HUES6 (cell line): ENCODE data around the gene DTX1.

Source experiments
- H3K27ac ChIP-seq: 2 replicates; pipeline ENCODE4 v1.7.0; 2013; ENCODE audit warnings: low read depth, mild to moderate bottlenecking, low read length, inconsistent platforms
- H3K27me3 ChIP-seq: 2 replicates; pipeline ENCODE4 v1.6.1; 2013; ENCODE audit warnings: low read length; ENCODE audit not compliant: control insufficient read depth, insufficient read depth
- H3K36me3 ChIP-seq: 2 replicates; pipeline ENCODE4 v1.6.1; 2013; ENCODE audit warnings: low read length; ENCODE audit not compliant: control insufficient read depth, insufficient read depth
- H3K4me1 ChIP-seq: 2 replicates; pipeline ENCODE4 v1.6.1; 2013; ENCODE audit warnings: low read length; ENCODE audit not compliant: control insufficient read depth, insufficient read depth
- H3K4me3 ChIP-seq: 2 replicates; pipeline ENCODE4 v1.5.1; 2013; ENCODE audit warnings: low read depth, low read length
- H3K9ac ChIP-seq: one replicate; pipeline ENCODE4 v1.6.1; 2013; ENCODE audit warnings: mild to moderate bottlenecking, low read length
- H3K9me3 ChIP-seq: 2 replicates; pipeline ENCODE4 v1.6.1; 2013; ENCODE audit warnings: low read depth, low read length; ENCODE audit not compliant: control insufficient read depth, insufficient read depth

Gene DTX1

GRCh38 chr12:113073586-113073985 lies 17.1 kb downstream of the DTX1 start:
- Histone ChIP-seq H3K4me3 (no peak overlapping the region), H3K9ac (no peak overlapping the region), H3K36me3 (no peaks in the 10 kb centered on the region), H3K4me1 (peaks cover 5% of the 10 kb centered on the region; the same call in 1 of the 2 replicates), H3K27me3 (peaks cover 45% of the 10 kb centered on the region), H3K27ac (no peak overlapping the region), H3K9me3 (no peaks in the 10 kb centered on the region)

DNA sequence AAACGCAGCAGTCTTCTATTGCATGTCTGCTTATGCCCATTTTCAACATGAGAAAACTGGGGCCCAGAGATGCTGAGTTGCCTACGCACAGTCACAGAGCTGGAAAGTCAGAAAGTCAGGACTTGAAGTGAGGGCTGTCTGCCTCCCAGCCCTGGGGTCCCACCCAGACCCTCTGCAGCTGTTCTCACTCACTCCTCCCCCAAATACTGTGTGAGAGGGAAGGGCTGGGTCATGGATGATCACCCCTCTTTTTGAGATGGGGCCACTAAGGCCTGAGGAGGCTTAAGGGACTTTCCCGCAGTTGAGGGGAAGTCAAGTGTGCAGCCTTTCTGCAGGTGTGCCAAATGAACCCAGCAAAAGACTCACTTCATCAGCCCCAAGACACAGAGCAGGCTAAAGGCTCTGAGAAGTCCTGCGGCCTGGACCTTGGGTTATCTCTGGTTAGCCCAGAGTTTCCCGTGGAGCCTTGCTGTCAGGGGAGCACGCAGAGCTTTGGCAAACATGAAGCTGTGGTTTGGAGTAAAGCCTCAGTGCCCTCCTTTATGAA lies 18.7 kb downstream of the DTX1 start:
- Histone ChIP-seq H3K4me3 (no peak overlapping the region), H3K9me3 (no peaks in the 10 kb centered on the region), H3K27me3 (peaks cover 61% of the 10 kb centered on the region), H3K27ac (no peak overlapping the region), H3K9ac (no peak overlapping the region), H3K4me1 (peaks cover 5% of the 10 kb centered on the region; the same call in 1 of the 2 replicates), H3K36me3 (no peaks in the 10 kb centered on the region)

DNA sequence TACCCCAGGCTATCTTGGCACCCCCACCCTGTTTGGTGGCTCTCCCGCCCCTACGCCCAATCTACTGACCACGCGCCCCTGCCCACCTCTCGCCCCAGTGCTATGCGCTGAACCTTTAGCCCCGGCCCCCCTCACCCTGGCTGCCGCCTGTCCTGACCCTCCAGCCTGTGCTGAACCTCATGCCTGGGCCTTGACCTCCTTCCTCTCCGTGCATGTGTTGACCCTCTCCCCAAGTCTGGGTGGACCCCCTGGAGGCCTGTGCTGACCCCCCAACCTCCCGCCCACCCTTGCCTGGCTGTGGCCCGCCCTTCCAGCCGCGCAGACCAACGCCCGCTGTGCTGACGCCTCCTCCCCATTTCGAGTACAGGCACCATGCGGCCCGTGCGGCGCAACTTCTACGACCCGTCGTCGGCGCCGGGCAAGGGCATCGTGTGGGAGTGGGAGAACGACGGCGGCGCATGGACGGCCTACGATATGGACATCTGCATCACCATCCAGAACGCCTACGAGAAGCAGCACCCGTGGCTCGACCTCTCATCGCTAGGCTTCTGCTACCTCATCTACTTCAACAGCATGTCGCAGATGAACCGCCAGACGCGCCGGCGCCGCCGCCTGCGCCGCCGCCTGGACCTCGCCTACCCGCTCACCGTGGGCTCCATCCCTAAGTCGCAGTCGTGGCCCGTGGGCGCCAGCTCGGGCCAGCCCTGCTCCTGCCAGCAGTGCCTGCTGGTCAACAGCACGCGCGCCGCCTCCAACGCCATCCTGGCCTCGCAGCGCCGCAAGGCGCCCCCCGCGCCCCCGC lies 20.7 kb downstream of the DTX1 start:
- no peak overlapping the region for H3K9ac ChIP-seq
- H3K4me3 ChIP-seq: peak overlapping the region; percentile 47
- H3K4me1 ChIP-seq: no peaks in the 10 kb centered on the region
- no peaks in the 10 kb centered on the region for H3K36me3 ChIP-seq
- no peaks in the 10 kb centered on the region for H3K9me3 ChIP-seq
- peaks cover 69% of the 10 kb centered on the region for H3K27me3 ChIP-seq
- no peak overlapping the region for H3K27ac ChIP-seq

GRCh38 chr12:113077859-113078255 lies 21.3 kb downstream of the DTX1 start:
- Histone ChIP-seq H3K36me3 (no peaks in the 10 kb centered on the region), H3K27ac (no peak overlapping the region), H3K4me1 (no peaks in the 10 kb centered on the region), H3K9ac (no peak overlapping the region), H3K4me3 (peak overlapping the region; percentile 47; the same call in 1 of the 2 replicates), H3K9me3 (no peaks in the 10 kb centered on the region), H3K27me3 (peaks cover 69% of the 10 kb centered on the region)

DNA sequence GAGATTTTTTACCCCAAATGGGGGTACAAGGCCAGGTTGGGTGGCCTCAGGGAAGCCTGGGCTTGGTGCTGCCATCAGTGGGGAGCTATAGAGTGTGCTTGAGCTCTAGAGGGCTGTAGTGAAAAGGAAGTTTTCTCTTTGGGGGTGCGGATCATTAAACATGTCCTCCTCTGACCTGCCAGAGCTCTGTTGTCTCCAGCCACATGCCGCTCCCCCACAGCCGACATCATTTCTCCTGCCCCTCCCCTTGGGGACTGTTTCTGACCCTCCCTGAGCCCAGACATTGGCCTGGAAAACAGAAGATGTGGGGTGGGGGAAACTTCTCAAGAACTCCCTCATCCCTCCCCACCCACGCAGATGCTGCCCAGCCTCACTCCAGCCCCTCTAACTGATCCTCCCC lies 25.3 kb downstream of the DTX1 start:
- Histone ChIP-seq H3K9me3 (no peaks in the 10 kb centered on the region), H3K27ac (no peak overlapping the region), H3K4me1 (peaks cover 2% of the 10 kb centered on the region), H3K27me3 (peaks cover 40% of the 10 kb centered on the region), H3K4me3 (no peak overlapping the region), H3K9ac (no peak overlapping the region), H3K36me3 (no peaks in the 10 kb centered on the region)

DNA sequence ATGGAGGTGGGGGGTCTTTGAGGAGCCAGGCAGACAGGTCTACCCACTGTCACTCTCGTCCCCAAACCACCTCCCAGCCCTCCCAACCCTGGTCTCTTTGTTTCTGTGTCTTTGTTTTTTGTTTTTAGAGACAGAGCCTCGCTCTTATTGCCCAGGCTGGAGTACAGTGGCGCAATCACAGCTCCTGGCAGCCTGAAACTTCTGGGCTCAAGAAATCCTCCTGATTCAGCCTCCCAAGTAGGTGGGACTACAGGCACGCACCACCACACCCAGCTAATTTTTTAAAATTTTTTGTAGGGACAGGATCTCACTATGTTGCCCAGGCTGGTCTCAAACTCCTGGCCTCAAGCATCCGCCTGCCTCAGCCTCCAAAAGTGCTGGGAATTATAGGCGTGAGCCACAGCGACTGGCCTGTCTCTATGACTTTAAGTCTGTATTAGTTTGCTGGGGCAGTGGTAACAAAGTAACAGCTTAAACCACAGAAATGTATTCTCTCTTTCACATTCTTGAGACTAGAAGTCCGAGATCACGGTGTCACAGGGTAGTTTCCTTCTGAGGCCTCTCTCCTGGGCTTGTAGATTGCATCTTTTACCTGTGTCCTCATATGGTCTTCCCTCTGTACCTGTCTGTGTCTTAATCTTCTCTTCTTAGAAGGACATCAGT lies 26.1 kb downstream of the DTX1 start:
- Histone ChIP-seq H3K36me3 (no peaks in the 10 kb centered on the region), H3K9ac (no peak overlapping the region), H3K27ac (no peak overlapping the region), H3K9me3 (no peaks in the 10 kb centered on the region), H3K27me3 (peaks cover 33% of the 10 kb centered on the region), H3K4me3 (no peak overlapping the region), H3K4me1 (peaks cover 6% of the 10 kb centered on the region)

DNA sequence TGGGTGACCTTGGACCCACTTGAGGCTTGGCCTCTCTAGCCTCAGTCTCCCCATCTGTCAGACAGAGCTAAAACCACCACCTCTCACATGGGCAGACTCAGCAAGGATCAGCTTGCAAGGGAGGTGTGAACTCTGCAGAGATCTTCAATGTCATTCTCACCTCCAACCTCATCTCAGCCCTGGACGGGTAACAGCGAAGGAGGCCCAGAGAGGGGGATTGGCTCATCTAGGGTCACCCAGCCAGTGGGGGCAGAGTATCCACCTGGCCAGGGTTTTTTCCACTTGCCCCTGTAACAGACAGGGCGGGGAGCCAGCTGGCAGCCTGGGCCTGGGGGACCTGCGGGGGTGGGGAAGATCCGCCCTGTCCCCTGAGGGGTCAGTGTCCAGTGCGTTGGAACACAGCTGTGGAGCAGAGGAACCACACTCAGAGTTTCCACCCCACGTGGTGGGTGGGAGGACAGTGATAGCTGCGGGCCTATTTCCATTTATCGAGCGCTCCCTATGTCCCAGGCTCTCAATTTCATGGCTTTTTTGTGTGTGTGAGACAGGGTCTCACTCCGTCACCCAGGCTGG lies 27.4 kb downstream of the DTX1 start:
- H3K27ac ChIP-seq: no peak overlapping the region
- peaks cover 6% of the 10 kb centered on the region for H3K4me1 ChIP-seq
- H3K4me3 ChIP-seq: no peak overlapping the region
- no peak overlapping the region for H3K9ac ChIP-seq
- H3K9me3 ChIP-seq: no peaks in the 10 kb centered on the region
- peaks cover 20% of the 10 kb centered on the region for H3K27me3 ChIP-seq
- H3K36me3 ChIP-seq: no peaks in the 10 kb centered on the region

- H3K36me3 ChIP-seq: no peaks in the 10 kb centered on the region
- peaks cover 9% of the 10 kb centered on the region for H3K27me3 ChIP-seq
- no peak overlapping the region for H3K4me3 ChIP-seq
- H3K4me1 ChIP-seq: peaks cover 6% of the 10 kb centered on the region
- no peak overlapping the region for H3K27ac ChIP-seq
- H3K9me3 ChIP-seq: no peaks in the 10 kb centered on the region
- H3K9ac ChIP-seq: no peak overlapping the region
Observed at GRCh38 chr12:113086249-113087164, 30.0 kb downstream of the DTX1 start.

DNA sequence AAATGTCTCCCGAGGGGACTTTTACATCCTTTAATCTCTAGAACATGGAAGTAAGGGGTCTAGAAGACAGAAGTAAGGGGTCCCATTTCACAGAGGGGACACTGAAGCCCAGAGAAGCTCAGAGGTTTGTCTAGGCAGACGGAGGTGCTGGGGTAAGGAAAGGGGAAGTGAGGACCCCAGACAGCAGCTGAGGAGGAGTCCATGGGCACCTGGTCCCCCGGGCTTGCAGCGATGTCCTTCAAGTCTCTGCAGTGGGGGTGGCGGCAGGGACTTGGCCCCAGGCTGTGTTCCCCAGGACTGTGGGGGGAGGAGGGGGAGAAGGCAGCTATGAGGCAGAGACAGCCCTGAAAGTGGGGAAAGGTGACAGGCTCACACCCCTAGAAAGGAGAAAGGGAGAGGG lies 30.7 kb downstream of the DTX1 start:
- H3K27me3 ChIP-seq: peaks cover 12% of the 10 kb centered on the region
- peaks cover 6% of the 10 kb centered on the region for H3K4me1 ChIP-seq
- H3K9ac ChIP-seq: no peak overlapping the region
- H3K9me3 ChIP-seq: no peaks in the 10 kb centered on the region
- no peak overlapping the region for H3K27ac ChIP-seq
- H3K36me3 ChIP-seq: no peaks in the 10 kb centered on the region
- no peak overlapping the region for H3K4me3 ChIP-seq

DNA sequence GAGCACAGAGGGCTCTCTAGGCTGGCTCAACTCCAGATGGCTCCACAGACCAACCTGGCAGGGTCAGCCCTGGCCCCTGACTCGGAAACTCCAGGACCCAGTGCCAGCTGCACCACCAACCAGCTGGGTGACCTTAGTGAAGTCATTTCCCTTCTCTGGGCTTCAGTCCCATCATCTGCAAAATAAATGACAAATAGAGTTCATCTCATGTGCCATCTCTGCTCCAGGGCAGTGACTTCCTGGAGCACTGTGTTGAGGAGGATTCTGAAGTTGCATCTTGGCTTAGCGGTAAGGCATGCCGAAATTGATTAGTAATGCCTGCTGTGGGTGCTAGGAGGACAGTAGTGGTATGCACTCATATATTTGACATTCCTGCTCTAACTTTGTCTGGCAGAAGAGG lies 31.5 kb downstream of the DTX1 start:
- H3K9ac ChIP-seq: no peak overlapping the region

More for the DNA sequence above, 31.5 kb downstream of the DTX1 start:
- Histone ChIP-seq H3K36me3 (no peaks in the 10 kb centered on the region), H3K27ac (no peak overlapping the region), H3K9me3 (no peaks in the 10 kb centered on the region), H3K4me3 (no peak overlapping the region), H3K27me3 (peaks cover 12% of the 10 kb centered on the region), H3K4me1 (peaks cover 12% of the 10 kb centered on the region)
